Loucy (cell line): ENCODE measurements around the gene PCSK4.

Source experiments
- H2AFZ ChIP-seq: fragments of 200-600 bp; sonication (generic); 2 replicates; pipeline ENCODE4 v1.6.0; 2016; ENCODE audit warnings: antibody characterized with exemption, mild to moderate bottlenecking, low read length, moderate library complexity
- H3F3A ChIP-seq: fragments of 200-600 bp; 2 replicates; pipeline ENCODE4 v1.6.0; 2016; ENCODE audit warnings: antibody characterized with exemption, low read depth, mild to moderate bottlenecking
- H3K27me3 ChIP-seq: fragments of 200-600 bp; sonication (generic); 2 replicates; pipeline ENCODE4 v1.6.1; 2014; ENCODE audit warnings: low read length, mild to moderate bottlenecking; ENCODE audit not compliant: insufficient read depth, poor library complexity, severe bottlenecking
- H3K36me3 ChIP-seq: fragments of 200-600 bp; sonication (generic); 2 replicates; pipeline ENCODE4 v1.6.1; 2016; ENCODE audit warnings: low read length; ENCODE audit not compliant: insufficient read depth
- H3K4me1 ChIP-seq: fragments of 200-600 bp; sonication (generic); 2 replicates; pipeline ENCODE4 v1.5.1; 2014; ENCODE audit warnings: low read length, mild to moderate bottlenecking; ENCODE audit not compliant: insufficient read depth, poor library complexity, severe bottlenecking
- H3K4me2 ChIP-seq: fragments of 200-600 bp; sonication (generic); 2 replicates; pipeline ENCODE4 v1.6.0; 2014; ENCODE audit warnings: antibody characterized with exemption, low read length, low read depth, mild to moderate bottlenecking; ENCODE audit not compliant: poor library complexity, severe bottlenecking
- H3K4me3 ChIP-seq: fragments of 200-600 bp; sonication (generic); 2 replicates; pipeline ENCODE4 v1.5.1; 2014; ENCODE audit warnings: low read length, mild to moderate bottlenecking, mixed read lengths; ENCODE audit not compliant: poor library complexity, severe bottlenecking
- H3K79me2 ChIP-seq: fragments of 200-600 bp; sonication (generic); 2 replicates; pipeline ENCODE4 v1.6.1; 2014; ENCODE audit warnings: low read length; ENCODE audit not compliant: insufficient read depth
- H3K9ac ChIP-seq: fragments of 200-600 bp; sonication (generic); 2 replicates; pipeline ENCODE4 v1.6.0; 2014; ENCODE audit warnings: mild to moderate bottlenecking, low read depth, low read length, moderate library complexity; ENCODE audit not compliant: poor library complexity, severe bottlenecking
- H3K9me2 ChIP-seq: fragments of 200-600 bp; sonication (generic); replicated peaks from 2 replicates; pipeline ENCODE4 v1.6.1; 2016; ENCODE audit warnings: low read depth, low read length, mixed read lengths
- H3K9me3 ChIP-seq: fragments of 200-600 bp; sonication (generic); 2 replicates; pipeline ENCODE4 v1.6.1; 2014; ENCODE audit warnings: mild to moderate bottlenecking, antibody characterized with exemption, low read length, low read depth; ENCODE audit not compliant: insufficient read depth
- H4K20me1 ChIP-seq: fragments of 200-600 bp; sonication (generic); 2 replicates; pipeline ENCODE4 v1.6.0; 2014; ENCODE audit warnings: antibody characterized with exemption, low read length, mild to moderate bottlenecking; ENCODE audit not compliant: insufficient read depth, poor library complexity, severe bottlenecking
- CTCF ChIP-seq: fragments of 200-600 bp; sonication (generic); conservative IDR thresholded peaks from 2 replicates; pipeline ENCODE4 v1.5.1; 2014; ENCODE audit warnings: mild to moderate bottlenecking, antibody characterized with exemption, low read length
- EZH2phosphoT487 ChIP-seq: fragments of 200-600 bp; IDR thresholded peaks from 2 replicates; pipeline ENCODE4 v1.6.1; 2018; ENCODE audit warnings: antibody characterized with exemption, mild to moderate bottlenecking, moderate library complexity, borderline replicate concordance

PCSK4 gene

GRCh38 chr19:1451916-1452801, 38.0 kb downstream of the PCSK4 start:
- no peak for TF ChIP-seq EZH2phosphoT487
- no peak for TF ChIP-seq CTCF
- Histone ChIP-seq H4K20me1 (no peaks in the 10 kb centered on the region), H3K9ac (no peak overlapping the region), H3K9me2 (no peaks in the 10 kb centered on the region), H3K79me2 (no peaks in the 10 kb centered on the region), H2AFZ (no peak overlapping the region), H3K36me3 (no peaks in the 10 kb centered on the region), H3F3A (no peaks in the 10 kb centered on the region), H3K27me3 (no peaks in the 10 kb centered on the region), H3K4me3 (no peak overlapping the region), H3K9me3 (no peaks in the 10 kb centered on the region), H3K4me1 (peaks cover 8% of the 10 kb centered on the region), H3K4me2 (no peak overlapping the region)

- Histone ChIP-seq H3K4me1 (peaks cover 8% of the 10 kb centered on the region), H3K4me2 (no peak overlapping the region), H2AFZ (no peak overlapping the region), H3K9me3 (no peaks in the 10 kb centered on the region), H3K9ac (no peak overlapping the region), H3K4me3 (no peak overlapping the region), H3F3A (no peaks in the 10 kb centered on the region), H3K36me3 (no peaks in the 10 kb centered on the region), H3K27me3 (no peaks in the 10 kb centered on the region), H3K9me2 (no peaks in the 10 kb centered on the region), H3K79me2 (no peaks in the 10 kb centered on the region), H4K20me1 (peaks cover 3% of the 10 kb centered on the region)
- TF ChIP-seq CTCF (no peak), EZH2phosphoT487 (no peak)
Observed at GRCh38 chr19:1450735-1451731, 39.1 kb downstream of the PCSK4 start.

- Histone ChIP-seq H3K9me2 (no peaks in the 10 kb centered on the region), H3K36me3 (no peaks in the 10 kb centered on the region), H3K4me2 (no peak within 1 kb of the TSS), H3K4me1 (peaks cover 3% of the 10 kb centered on the region), H3K9me3 (no peaks in the 10 kb centered on the region), H4K20me1 (peaks cover 3% of the 10 kb centered on the region), H2AFZ (no peak within 1 kb of the TSS), H3K27me3 (no peaks in the 10 kb centered on the region), H3K4me3 (no peak within 1 kb of the TSS), H3K79me2 (no peaks in the 10 kb centered on the region), H3F3A (no peaks in the 10 kb centered on the region), H3K9ac (no peak within 1 kb of the TSS)
- TF ChIP-seq EZH2phosphoT487 = no peak
- TF ChIP-seq CTCF = no peak
Observed at GRCh38 chr19:1449467-1450442, 40.4 kb downstream of the PCSK4 start, which contains the start of gene APC2. TSS of gene APC2 (plus strand) at chr19:1450121. CDS start at chr19:1453002, 2,881 bp downstream.
